Breast epithelium (tissue), 4 donors: Measurements from ENCODE around the gene REV3L. TPM values are rescaled to one million over a fixed set of nuclear protein-coding genes. Genes with fewer than 3 reads are reported as not detected.
A peak's percentile ranks its signal among the peaks of the same experiment; 100 is the strongest.
"Not testable (repeated sequence)": the region's sequence is repeated elsewhere in the genome, so short reads cannot be mapped to it uniquely, and the experiment has no call there.

Experiments
- DNase-seq, 2 donors: peaks; one replicate each; pipeline ENCODE4 v3.0.0-alpha.2; 2019; ENCODE audit warnings: low spot score in 2 of 2
- H3K27ac ChIP-seq, 2 donors: fragments of 200-600 bp; sonication (generic) in 1 of 2; one replicate each; pipeline ENCODE4 v1.5.1; 2016 to 2019; ENCODE audit warnings: mild to moderate bottlenecking in 1 of 2
- H3K27me3 ChIP-seq, 2 donors: fragments of 200-600 bp; sonication (generic) in 1 of 2; one replicate each; pipeline versions ENCODE4 v1.5.1 to v1.6.0; 2017 to 2019; ENCODE audit warnings: control low read depth in 1 of 2, mild to moderate bottlenecking in 1 of 2
- H3K36me3 ChIP-seq: fragments of 200-600 bp; one replicate; pipeline ENCODE4 v1.5.1; 2019
- H3K4me1 ChIP-seq, 2 donors: fragments of 200-600 bp; sonication (generic); one replicate each; pipeline ENCODE4 v1.5.1; 2016 to 2019; ENCODE audit warnings: control low read depth in 1 of 2
- H3K4me3 ChIP-seq, 3 donors: fragments of 200-600 bp; sonication (generic); 1 replicate in 2 of 3; 2 replicates in 1 of 3; pipeline ENCODE4 v1.5.1; 2016 to 2019; ENCODE audit warnings: mild to moderate bottlenecking in 3 of 3, moderate library complexity in 2 of 3
- H3K9me3 ChIP-seq, 2 donors: fragments of 200-600 bp; sonication (generic) in 1 of 2; one replicate each; pipeline ENCODE4 v1.5.1; 2016 to 2019; ENCODE audit warnings: control low read depth in 1 of 2
- CTCF ChIP-seq, 3 donors: fragments of 450-650 bp; IDR thresholded peaks; one replicate each; pipeline ENCODE4 v1.5.1; 2016 to 2017; ENCODE audit warnings: antibody characterized with exemption in 3 of 3, mild to moderate bottlenecking in 3 of 3, moderate library complexity in 3 of 3
- POLR2A ChIP-seq: fragments of 450-650 bp; IDR thresholded peaks from one replicate; pipeline ENCODE4 v1.6.1; 2016; ENCODE audit warnings: antibody characterized with exemption, mild to moderate bottlenecking, moderate library complexity
- POLR2AphosphoS5 ChIP-seq, 3 donors: sonication (generic); formaldehyde crosslinking; IDR thresholded peaks; one replicate each; pipeline ENCODE4 v1.6.1; 2017; ENCODE audit warnings: antibody characterized with exemption in 3 of 3
- intact Hi-C: fragments of 100-400 bp; cut with DNase I; formaldehyde crosslinking; loops from one replicate; pipeline ENCODE4 v1.15.1; 2023; ENCODE audit warnings: low total_unique reads
- total RNA-seq, 3 donors: library from RNA; depleted of rRNA; stranded (reverse); fragments of >200 nt; gene quantifications; one replicate each; pipeline ENCODE4 v1.1.0, GENCODE V29; 2016

REV3L gene
- total RNA-seq, 3 donors from 2014 or later: 50.3 to 108 (median 82.3) TPM

GRCh38 chr6:111258615-111259088, 224.4 kb downstream of the REV3L start:
- Histone ChIP-seq H3K27ac (peak overlapping the region; percentile 90), H3K36me3 (no peaks in the 10 kb centered on the region), H3K9me3 (no peaks in the 10 kb centered on the region), H3K4me3 (peak overlapping the region; percentile 69 to 80 (median 79)), H3K27me3 (no peaks in the 10 kb centered on the region), H3K4me1 (no peaks in the 10 kb centered on the region)
- TF ChIP-seq POLR2A (no peak), POLR2AphosphoS5 (IDR thresholded peaks at IDR 0.05) (no peak), CTCF (IDR thresholded peaks at IDR 0.05) (no peak)
- intact Hi-C loops: no loop called here
- no peak for DNase-seq

GRCh38 chr6:111258010-111258409, 225.0 kb downstream of the REV3L start:
- Histone ChIP-seq H3K27me3 (no peaks in the 10 kb centered on the region), H3K27ac (no peak overlapping the region), H3K36me3 (no peaks in the 10 kb centered on the region), H3K9me3 (no peaks in the 10 kb centered on the region), H3K4me3 (no peak overlapping the region), H3K4me1 (no peaks in the 10 kb centered on the region)
- TF ChIP-seq POLR2A (no peak), CTCF (IDR thresholded peaks at IDR 0.05) (no peak), POLR2AphosphoS5 (IDR thresholded peaks at IDR 0.05) (no peak)
- no peak for DNase-seq
- intact Hi-C loops: no loop called here

- Histone ChIP-seq H3K27ac (no peak overlapping the region), H3K4me1 (no peaks in the 10 kb centered on the region), H3K36me3 (no peaks in the 10 kb centered on the region), H3K27me3 (no peaks in the 10 kb centered on the region), H3K4me3 (no peak overlapping the region), H3K9me3 (no peaks in the 10 kb centered on the region)
- intact Hi-C loops: no loop called here
- DNase-seq: no peak
- TF ChIP-seq POLR2AphosphoS5 (IDR thresholded peaks at IDR 0.05) (no peak), CTCF (IDR thresholded peaks at IDR 0.05) (no peak), POLR2A (no peak)
Observed at GRCh38 chr6:111256646-111257045, 226.4 kb downstream of the REV3L start.

GRCh38 chr6:111255838-111256237, 227.2 kb downstream of the REV3L start:
- H3K9me3 ChIP-seq, H3K4me1 ChIP-seq, H3K27me3 ChIP-seq, H3K4me3 ChIP-seq, intact Hi-C loops, H3K27ac ChIP-seq, DNase-seq, H3K36me3 ChIP-seq: not testable (repeated sequence)

GRCh38 chr6:111254779-111255166, 228.2 kb downstream of the REV3L start:
- TF ChIP-seq CTCF (IDR thresholded peaks at IDR 0.05): no peak
- TF ChIP-seq POLR2A: no peak
- TF ChIP-seq POLR2AphosphoS5 (IDR thresholded peaks at IDR 0.05): no peak
- no peak for DNase-seq
- Histone ChIP-seq H3K9me3 (no peaks in the 10 kb centered on the region), H3K27me3 (no peaks in the 10 kb centered on the region), H3K36me3 (no peaks in the 10 kb centered on the region), H3K4me1 (no peaks in the 10 kb centered on the region), H3K4me3 (no peak overlapping the region), H3K27ac (no peak overlapping the region)
- intact Hi-C loops: no loop called here
